Neutrophil (primary cell): ENCODE measurements around the gene ARID5A.

Source experiments
- H3K27ac ChIP-seq: fragments of 200-600 bp; sonication (generic); 2 replicates; pipeline ENCODE4 v1.5.1; 2016; ENCODE audit warnings: mild to moderate bottlenecking, moderate library complexity
- H3K27me3 ChIP-seq: fragments of 200-600 bp; sonication (generic); 2 replicates; pipeline ENCODE4 v1.6.0; 2016; ENCODE audit warnings: mild to moderate bottlenecking
- H3K36me3 ChIP-seq: fragments of 200-600 bp; sonication (generic); 2 replicates; pipeline ENCODE4 v1.5.1; 2017
- H3K4me1 ChIP-seq, 2 experiments: fragments of 200-600 bp in 1 of 2; sonication (generic) in 1 of 2; 1 replicate in 1 of 2; 2 replicates in 1 of 2; pipeline versions ENCODE4 v1.5.1 to v1.6.1; 2013 to 2016; ENCODE audit warnings: low read depth in 1 of 2, low read length in 1 of 2, mild to moderate bottlenecking in 1 of 2, moderate library complexity in 1 of 2; ENCODE audit not compliant: control insufficient read depth in 1 of 2, insufficient read depth in 1 of 2
- H3K4me3 ChIP-seq, 2 experiments: fragments of 200-600 bp in 1 of 2; sonication (generic) in 1 of 2; 1 replicate in 1 of 2; 2 replicates in 1 of 2; pipeline ENCODE4 v1.5.1; 2013 to 2016; ENCODE audit warnings: low read depth in 1 of 2, low read length in 1 of 2, mild to moderate bottlenecking in 1 of 2, moderate library complexity in 1 of 2
- H3K9me3 ChIP-seq: fragments of 200-600 bp; sonication (generic); 2 replicates; pipeline ENCODE4 v1.5.1; 2016
- TF ChIP-seq, protein P1 (sequence below): fragments of 200-600 bp; sonication (generic); IDR thresholded peaks from 2 replicates; pipeline ENCODE4 v1.5.1; 2016; ENCODE audit warnings: antibody characterized with exemption

Gene ARID5A

GRCh38 chr2:96548558-96549465 lies 12.3 kb downstream of the ARID5A start:
- H3K9me3 ChIP-seq, result no peaks in the 10 kb centered on the region
- no peak overlapping the region for H3K27ac ChIP-seq
- H3K27me3 ChIP-seq, result no peaks in the 10 kb centered on the region
- TF ChIP-seq, protein P1, sequence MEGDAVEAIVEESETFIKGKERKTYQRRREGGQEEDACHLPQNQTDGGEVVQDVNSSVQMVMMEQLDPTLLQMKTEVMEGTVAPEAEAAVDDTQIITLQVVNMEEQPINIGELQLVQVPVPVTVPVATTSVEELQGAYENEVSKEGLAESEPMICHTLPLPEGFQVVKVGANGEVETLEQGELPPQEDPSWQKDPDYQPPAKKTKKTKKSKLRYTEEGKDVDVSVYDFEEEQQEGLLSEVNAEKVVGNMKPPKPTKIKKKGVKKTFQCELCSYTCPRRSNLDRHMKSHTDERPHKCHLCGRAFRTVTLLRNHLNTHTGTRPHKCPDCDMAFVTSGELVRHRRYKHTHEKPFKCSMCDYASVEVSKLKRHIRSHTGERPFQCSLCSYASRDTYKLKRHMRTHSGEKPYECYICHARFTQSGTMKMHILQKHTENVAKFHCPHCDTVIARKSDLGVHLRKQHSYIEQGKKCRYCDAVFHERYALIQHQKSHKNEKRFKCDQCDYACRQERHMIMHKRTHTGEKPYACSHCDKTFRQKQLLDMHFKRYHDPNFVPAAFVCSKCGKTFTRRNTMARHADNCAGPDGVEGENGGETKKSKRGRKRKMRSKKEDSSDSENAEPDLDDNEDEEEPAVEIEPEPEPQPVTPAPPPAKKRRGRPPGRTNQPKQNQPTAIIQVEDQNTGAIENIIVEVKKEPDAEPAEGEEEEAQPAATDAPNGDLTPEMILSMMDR, result no peak
- no peak overlapping the region for H3K4me3 ChIP-seq
- H3K36me3 ChIP-seq, result peaks cover 80% of the 10 kb centered on the region
- no peaks in the 10 kb centered on the region for H3K4me1 ChIP-seq

DNA sequence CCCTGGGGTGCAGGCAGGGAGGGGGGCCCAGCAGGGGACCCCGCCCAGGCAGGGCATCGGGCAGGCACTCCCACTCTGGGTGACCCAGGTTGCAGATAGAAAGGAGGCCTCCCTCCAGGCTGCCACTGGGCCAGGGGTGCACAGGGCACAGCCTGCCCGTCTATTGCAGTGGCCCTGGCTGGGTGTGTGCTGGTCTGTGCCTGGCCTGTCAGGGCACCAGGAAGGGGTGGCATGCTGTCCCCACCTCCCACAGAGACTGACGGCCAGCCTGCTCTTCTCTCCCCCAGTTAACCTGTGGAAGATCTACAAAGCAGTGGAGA lies 12.9 kb downstream of the ARID5A start:
- Histone ChIP-seq H3K27ac (no peak overlapping the region), H3K36me3 (peaks cover 81% of the 10 kb centered on the region), H3K9me3 (no peaks in the 10 kb centered on the region), H3K4me3 (no peak overlapping the region), H3K27me3 (no peaks in the 10 kb centered on the region), H3K4me1 (peaks cover 3 to 4% of the 10 kb centered on the region in 2 experiments)
- TF ChIP-seq, protein P1, result no peak

DNA sequence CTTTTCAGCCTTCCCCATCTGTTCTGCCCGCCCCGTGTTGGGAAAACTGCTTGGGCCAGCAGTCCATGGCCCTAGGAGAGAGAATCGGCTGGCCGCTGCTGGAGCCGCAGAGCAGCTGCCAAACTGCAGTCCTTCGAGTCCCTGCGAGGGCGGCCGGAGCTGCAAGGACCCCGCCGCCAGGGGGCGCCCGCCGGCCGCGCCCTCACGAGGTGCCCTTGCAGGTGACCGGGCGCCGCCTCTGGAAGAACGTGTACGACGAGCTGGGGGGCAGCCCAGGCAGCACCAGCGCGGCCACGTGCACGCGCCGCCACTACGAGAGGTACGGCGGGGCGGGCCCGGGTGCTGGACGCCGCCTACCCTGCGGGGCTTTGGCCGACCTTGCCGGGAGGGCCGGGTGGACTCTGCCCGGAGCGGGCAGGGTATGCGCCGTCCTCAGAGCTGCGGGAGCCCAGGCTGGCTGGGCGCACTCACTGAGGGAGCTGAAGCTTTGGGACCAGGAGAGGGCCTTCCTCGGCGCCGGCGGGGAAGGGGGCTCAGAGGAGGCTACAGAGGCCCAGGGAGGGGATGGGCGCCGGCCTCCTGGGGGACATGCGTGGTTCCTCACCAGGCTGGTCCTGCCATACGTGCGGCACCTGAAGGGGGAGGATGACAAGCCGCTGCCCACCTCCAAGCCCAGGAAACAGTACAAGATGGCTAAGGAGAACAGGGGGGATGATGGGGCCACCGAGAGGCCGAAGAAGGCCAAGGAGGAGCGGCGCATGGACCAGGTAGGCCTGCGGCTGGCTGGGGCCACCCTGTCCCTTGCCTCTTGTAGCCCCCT lies 13.6 kb downstream of the ARID5A start:
- Histone ChIP-seq H3K4me3 (no peak overlapping the region), H3K27ac (no peak overlapping the region), H3K36me3 (peaks cover 80% of the 10 kb centered on the region), H3K27me3 (no peaks in the 10 kb centered on the region), H3K9me3 (no peaks in the 10 kb centered on the region), H3K4me1 (peaks cover 5% of the 10 kb centered on the region in 2 experiments)
- TF ChIP-seq, protein P1, result no peak

GRCh38 chr2:96550787-96551604 lies 14.4 kb downstream of the ARID5A start:
- H3K27me3 ChIP-seq, result no peaks in the 10 kb centered on the region
- H3K4me1 ChIP-seq, result peaks cover 5% of the 10 kb centered on the region in 2 experiments
- H3K36me3 ChIP-seq, result peaks cover 75% of the 10 kb centered on the region
- no peak overlapping the region for H3K4me3 ChIP-seq
- no peaks in the 10 kb centered on the region for H3K9me3 ChIP-seq
- H3K27ac ChIP-seq, result no peak overlapping the region
- TF ChIP-seq, protein P1, result no peak

DNA sequence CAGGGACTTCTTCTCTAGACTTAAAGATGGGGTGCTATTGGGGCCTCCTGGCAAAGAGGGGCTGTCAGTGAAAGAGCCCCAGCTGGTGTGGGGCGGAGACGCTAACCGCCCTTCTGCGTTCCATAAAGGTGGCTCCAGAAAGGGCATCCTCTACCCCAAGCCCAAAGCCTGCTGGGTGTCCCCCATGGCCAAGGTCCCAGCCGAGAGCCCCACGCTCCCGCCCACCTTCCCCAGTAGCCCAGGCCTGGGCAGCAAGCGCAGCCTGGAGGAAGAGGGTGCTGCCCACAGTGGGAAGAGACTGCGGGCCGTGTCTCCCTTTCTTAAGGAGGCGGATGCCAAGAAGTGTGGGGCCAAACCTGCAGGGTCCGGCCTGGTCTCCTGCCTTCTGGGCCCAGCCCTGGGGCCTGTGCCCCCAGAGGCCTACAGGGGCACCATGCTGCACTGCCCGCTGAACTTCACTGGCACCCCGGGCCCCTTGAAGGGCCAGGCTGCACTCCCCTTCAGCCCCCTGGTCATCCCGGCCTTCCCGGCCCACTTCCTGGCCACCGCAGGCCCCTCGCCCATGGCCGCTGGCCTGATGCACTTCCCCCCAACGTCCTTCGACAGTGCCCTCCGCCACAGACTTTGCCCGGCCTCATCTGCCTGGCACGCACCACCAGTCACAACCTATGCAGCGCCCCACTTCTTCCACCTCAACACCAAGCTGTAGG lies 15.2 kb downstream of the ARID5A start:
- TF ChIP-seq, protein P1, result no peak
- no peaks in the 10 kb centered on the region for H3K27me3 ChIP-seq
- H3K36me3 ChIP-seq, result peaks cover 70% of the 10 kb centered on the region
- peaks cover 5% of the 10 kb centered on the region in 2 experiments for H3K4me1 ChIP-seq
- no peak overlapping the region for H3K4me3 ChIP-seq
- no peaks in the 10 kb centered on the region for H3K9me3 ChIP-seq
- H3K27ac ChIP-seq, result no peak overlapping the region
